Islet of Langerhans (tissue), 1 donor: Measurements from ENCODE around the gene SNX1.

Experiments used
- FAIRE-seq: peaks from one replicate; lab custom pipeline; 2011; peaks lifted over from hg19 to GRCh38; lab: Jason Lieb, UNC

The SNX1 gene

GRCh38 chr15:64148168-64148567, 52.4 kb downstream of the SNX1 start:
- no peak for FAIRE-seq

GRCh38 chr15:64148581-64148980, 52.8 kb downstream of the SNX1 start:
- FAIRE-seq = no peak

GRCh38 chr15:64149424-64149823, 53.6 kb downstream of the SNX1 start:
- FAIRE-seq = no peak

GRCh38 chr15:64149893-64150578, 54.3 kb downstream of the SNX1 start:
- FAIRE-seq = no peak

- FAIRE-seq = no peak
Observed at GRCh38 chr15:64151727-64152506, 56.1 kb downstream of the SNX1 start, which contains the start of gene SNX22. SNX22 (plus strand) TSS chr15:64151731; CDS start chr15:64151776, 45 bp downstream.

GRCh38 chr15:64152507-64153387, 57.0 kb downstream of the SNX1 start:
- no peak for FAIRE-seq

- FAIRE-seq = no peak
Observed at GRCh38 chr15:64153480-64154367, 57.9 kb downstream of the SNX1 start.

GRCh38 chr15:64155802-64156651, 60.2 kb downstream of the SNX1 start:
- FAIRE-seq = no peak

- no peak for FAIRE-seq
Observed at GRCh38 chr15:64156652-64157331, 61.0 kb downstream of the SNX1 start.

GRCh38 chr15:64157599-64158125, 61.9 kb downstream of the SNX1 start:
- no peak for FAIRE-seq

GRCh38 chr15:64158363-64159134, 62.8 kb downstream of the SNX1 start:
- no peak for FAIRE-seq

- no peak for FAIRE-seq
Observed at GRCh38 chr15:64161688-64162477, 66.1 kb downstream of the SNX1 start.

GRCh38 chr15:64162478-64162868, 66.7 kb downstream of the SNX1 start:
- FAIRE-seq = no peak

GRCh38 chr15:64162869-64163658, 67.3 kb downstream of the SNX1 start, which contains the start of gene PPIB:
PPIB (minus strand) TSS chr15:64163022; CDS start chr15:64162986, 36 bp downstream.
- FAIRE-seq = no peak

- no peak for FAIRE-seq
Observed at GRCh38 chr15:64163659-64164362, 68.0 kb downstream of the SNX1 start.

GRCh38 chr15:64164436-64164835, 68.7 kb downstream of the SNX1 start:
- FAIRE-seq = no peak
